ELF-1 (cell line): ENCODE measurements around the gene BCL7A.

Source experiments
- DNase-seq: peaks from one replicate; pipeline ENCODE4 v3.0.0-alpha.2; 2016; ENCODE audit warnings: low read depth, low spot score

BCL7A gene

GRCh38 chr12:122001466-122002209 lies 20.0 kb upstream of the BCL7A start:
- peak; percentile 66 for DNase-seq

GRCh38 chr12:122003651-122004611 lies 17.8 kb upstream of the BCL7A start:
- DNase-seq, result no peak

- DNase-seq, result no peak
Measured at GRCh38 chr12:122004633-122005071, 17.0 kb upstream of the BCL7A start.

GRCh38 chr12:122005252-122005776 lies 16.4 kb upstream of the BCL7A start:
- no peak for DNase-seq

GRCh38 chr12:122006186-122006926 lies 15.3 kb upstream of the BCL7A start:
- DNase-seq, result no peak

GRCh38 chr12:122009741-122010140 lies 11.9 kb upstream of the BCL7A start:
- no peak for DNase-seq

GRCh38 chr12:122012184-122012583 lies 9.5 kb upstream of the BCL7A start:
- no peak for DNase-seq

GRCh38 chr12:122013136-122013535 lies 8.5 kb upstream of the BCL7A start:
- no peak for DNase-seq

- DNase-seq, result no peak
Measured at GRCh38 chr12:122013791-122014590, 7.7 kb upstream of the BCL7A start.

- no peak for DNase-seq
Measured at GRCh38 chr12:122014781-122015180, 6.9 kb upstream of the BCL7A start.

GRCh38 chr12:122018457-122018856 lies 3.2 kb upstream of the BCL7A start:
- no peak for DNase-seq

GRCh38 chr12:122018937-122019336 lies 2.7 kb upstream of the BCL7A start:
- no peak for DNase-seq

GRCh38 chr12:122020795-122021192 lies 890 bp upstream of the BCL7A start:
- DNase-seq, result no peak

- DNase-seq, result peak; percentile 50
Measured at GRCh38 chr12:122021193-122021821, 377 bp upstream of the BCL7A start.

GRCh38 chr12:122022393-122023338 lies 982 bp downstream of the BCL7A start:
- DNase-seq, result no peak

GRCh38 chr12:122023339-122024131 lies 1.9 kb downstream of the BCL7A start:
- peak; percentile 71 for DNase-seq

- DNase-seq, result no peak
Measured at GRCh38 chr12:122024132-122024785, 2.6 kb downstream of the BCL7A start.
